HG03571 (cell line): ENCODE results near the gene ITIH4.
"Not testable (repeated sequence)": the region's sequence is repeated elsewhere in the genome, so short reads cannot be mapped to it uniquely, and the experiment has no call there.

ENCODE experiments used
- ATAC-seq: cut with Tn5 transposase; IDR thresholded peaks from one replicate; pipeline ENCODE4 v1.9.1; 2021; ENCODE audit not compliant: unreplicated experiment

ITIH4 gene

GRCh38 chr3:52787246-52787645 lies 43.2 kb downstream of the ITIH4 start:
- ATAC-seq = no peak

DNA sequence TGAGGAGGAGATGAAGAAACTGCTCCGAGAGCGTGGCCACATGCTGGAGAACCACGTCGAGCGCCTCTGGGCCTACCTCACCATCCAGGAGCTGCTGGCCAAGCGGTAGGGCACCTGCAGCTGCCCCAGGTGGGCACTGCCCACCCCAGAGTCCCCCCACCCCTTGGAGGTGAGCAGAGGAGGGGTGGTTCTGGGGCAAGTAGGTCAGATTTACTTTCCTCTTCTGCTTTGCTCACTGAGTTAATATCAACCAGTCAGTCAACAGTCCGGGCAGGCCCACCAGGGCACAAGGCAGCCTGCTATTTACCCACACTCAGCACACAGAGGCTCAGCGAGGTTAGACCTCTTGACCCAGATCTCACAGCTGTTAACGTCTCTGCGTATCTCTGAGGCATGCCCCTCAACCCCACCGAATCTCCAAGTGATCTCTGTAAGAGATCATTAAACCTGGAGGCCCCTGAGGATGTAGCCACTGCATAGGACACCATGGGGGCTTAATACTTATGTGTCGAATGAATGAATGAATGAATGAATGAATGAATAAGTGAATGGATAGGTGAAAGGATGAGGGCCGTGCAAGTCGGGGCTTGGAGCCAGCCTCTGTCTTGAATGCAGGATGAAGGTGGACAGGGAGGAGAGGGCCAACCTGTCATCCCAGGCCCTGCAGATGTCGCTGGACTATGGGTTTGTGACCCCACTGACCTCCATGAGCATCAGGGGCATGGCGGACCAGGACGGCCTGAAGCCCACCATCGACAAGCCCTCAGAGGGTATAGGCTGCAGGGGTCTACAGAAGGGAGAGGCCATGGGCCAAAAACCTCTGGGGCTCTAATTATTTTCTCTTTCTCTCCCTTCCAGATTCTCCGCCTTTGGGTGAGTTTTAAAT lies 43.9 kb downstream of the ITIH4 start:
- no peak for ATAC-seq

GRCh38 chr3:52784931-52785590 lies 45.4 kb downstream of the ITIH4 start:
- no peak for ATAC-seq

DNA sequence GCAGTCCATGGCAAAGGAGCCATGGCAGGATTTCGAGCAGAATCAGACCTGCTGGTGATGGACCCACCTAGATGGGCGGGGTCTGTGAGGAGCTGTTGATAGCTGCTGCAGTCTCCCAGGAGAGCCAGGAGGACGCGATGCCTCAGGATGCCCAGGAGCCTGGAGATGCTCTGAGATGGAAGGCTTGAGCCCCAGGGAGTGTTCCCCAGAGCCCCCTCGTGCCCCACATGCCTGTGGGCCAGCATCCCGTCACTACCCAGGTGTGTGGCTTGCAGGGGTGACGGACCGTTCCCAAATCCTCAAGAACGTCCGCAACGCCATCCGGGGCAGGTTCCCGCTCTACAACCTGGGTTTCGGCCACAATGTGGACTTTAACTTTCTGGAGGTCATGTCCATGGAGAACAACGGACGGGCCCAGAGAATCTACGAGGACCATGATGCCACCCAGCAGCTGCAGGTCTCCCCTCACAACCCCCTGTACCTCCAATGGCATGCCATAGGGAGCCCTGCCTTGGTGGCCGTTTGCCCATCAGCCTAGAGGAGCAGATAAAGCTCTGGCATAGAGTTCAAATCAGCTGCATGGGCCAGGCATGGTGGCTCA lies 46.4 kb downstream of the ITIH4 start:
- ATAC-seq = no peak

DNA sequence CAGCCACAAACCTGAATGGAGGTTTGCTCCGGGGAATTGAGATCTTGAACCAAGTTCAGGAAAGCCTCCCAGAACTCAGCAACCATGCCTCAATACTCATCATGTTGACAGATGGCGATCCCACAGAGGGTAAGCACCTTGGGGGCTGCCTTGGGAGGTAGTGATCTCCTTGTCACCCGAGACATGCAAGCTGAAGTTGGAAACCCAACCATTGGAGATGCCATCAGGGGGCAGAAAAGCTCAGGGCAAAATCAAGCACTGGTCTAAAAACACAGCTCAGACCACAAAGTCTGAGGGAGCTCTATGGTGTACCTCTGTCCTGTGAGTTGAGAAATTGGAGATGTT lies 47.3 kb downstream of the ITIH4 start:
- ATAC-seq = no peak

DNA sequence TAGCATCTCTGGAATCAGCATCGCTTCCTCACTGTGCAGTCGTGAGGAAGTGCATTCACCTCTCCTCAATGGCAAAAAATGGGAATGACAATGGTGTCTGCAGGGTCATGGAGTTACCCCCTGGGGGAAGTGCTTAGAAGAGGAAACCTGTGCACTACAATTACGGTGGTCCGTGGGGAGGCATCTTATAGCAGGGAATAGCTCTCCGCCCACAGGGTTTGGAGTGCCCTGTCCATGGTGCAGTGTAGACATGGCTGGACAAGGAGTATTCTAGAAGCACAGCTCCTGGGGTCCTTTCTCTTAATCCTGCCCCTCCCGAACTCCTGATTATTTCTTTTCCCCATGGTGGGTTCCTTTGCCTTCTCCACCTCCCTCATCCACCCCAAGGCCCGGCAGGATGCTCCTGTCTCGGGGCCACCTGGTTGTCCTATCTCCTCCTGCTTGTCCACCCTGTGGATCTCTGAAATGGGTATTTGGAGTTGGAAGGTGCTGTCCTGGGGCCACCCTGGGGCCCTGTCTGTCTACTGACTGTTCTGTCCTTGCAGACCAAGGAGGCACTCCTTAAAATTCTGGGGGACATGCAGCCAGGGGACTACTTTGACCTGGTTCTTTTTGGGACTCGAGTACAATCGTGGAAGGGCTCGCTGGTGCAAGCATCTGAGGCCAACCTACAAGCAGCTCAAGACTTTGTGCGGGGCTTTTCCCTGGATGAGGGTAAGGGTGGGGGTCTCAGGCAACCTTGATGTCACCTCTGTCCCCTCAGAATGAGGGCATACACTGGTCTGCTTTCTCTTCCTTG lies 47.9 kb downstream of the ITIH4 start:
- no peak for ATAC-seq

GRCh38 chr3:52781741-52782140 lies 48.7 kb downstream of the ITIH4 start:
- no peak for ATAC-seq

DNA sequence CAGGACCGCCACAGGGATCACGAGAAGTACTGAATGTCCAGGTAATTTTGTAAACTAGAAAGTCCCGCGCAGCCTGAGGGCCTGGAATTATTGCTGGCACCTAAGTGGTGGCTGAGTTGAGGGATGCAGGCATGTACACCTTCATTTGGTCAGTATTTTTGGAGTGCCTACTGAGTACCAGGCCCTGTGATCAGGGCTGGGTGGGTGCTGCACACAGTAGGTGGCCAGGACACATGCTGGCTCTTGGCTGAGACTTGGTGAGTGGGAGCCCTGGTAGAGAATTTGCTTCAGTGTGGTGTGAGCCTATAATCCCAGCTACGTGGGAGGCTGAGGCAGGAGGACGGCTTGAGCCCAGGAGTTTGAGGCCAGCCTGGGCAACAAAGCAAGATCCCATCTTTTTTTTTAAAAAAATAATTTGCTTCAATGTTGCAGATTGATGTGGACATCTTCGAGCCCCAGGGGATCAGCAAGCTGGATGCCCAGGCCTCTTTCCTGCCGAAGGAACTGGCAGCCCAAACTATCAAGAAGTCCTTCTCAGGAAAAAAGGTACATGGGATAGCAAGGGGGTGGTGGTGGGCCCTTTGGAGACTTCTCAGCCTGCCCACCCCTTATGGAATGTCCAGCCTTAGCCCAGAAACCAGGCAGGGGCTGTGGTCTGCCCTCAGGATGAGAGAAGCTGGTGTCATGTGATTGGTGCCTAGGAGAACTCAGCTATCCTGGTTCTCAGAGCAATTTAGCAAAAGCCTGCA lies 50.5 kb downstream of the ITIH4 start:
- ATAC-seq = no peak

GRCh38 chr3:52779011-52779836 lies 51.2 kb downstream of the ITIH4 start:
- ATAC-seq = no peak

DNA sequence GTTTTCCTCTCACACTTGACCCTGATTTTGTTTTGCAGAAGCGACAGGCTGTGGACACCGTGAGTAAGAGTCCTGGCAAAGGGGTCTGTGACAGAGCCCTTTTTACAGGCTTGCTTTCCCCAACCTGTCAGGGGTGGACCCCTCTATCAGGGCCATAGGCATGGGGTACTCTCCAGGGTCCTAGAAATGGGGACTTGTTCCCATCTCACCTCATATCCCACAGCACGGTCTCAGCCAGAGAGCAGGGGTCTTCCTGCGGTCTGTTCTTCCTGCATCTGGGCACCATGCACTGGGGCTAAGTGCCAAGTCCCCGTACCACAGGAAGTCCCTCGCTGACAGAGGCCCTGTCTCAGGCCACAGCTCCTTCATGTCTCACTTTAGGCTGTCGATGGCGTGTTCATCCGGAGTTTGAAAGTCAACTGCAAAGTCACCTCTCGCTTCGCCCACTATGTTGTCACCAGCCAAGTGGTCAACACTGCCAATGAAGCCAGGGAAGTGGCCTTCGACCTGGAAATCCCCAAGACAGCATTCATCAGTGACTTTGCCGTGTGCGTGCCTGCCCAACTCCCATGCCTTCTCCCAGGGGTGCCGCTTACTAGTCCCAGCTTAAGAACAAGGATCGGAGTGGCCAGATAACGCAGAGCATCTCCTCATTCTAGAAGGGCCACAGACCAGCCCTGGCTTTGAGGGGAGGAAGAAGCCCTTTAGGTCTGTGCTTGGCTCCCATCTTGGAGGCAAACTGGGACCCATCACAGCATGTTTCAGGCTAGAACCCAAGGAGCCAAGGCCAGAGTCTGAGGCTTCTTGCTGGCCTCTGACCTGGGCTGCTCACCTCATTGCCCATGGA lies 52.3 kb downstream of the ITIH4 start:
- no peak for ATAC-seq

DNA sequence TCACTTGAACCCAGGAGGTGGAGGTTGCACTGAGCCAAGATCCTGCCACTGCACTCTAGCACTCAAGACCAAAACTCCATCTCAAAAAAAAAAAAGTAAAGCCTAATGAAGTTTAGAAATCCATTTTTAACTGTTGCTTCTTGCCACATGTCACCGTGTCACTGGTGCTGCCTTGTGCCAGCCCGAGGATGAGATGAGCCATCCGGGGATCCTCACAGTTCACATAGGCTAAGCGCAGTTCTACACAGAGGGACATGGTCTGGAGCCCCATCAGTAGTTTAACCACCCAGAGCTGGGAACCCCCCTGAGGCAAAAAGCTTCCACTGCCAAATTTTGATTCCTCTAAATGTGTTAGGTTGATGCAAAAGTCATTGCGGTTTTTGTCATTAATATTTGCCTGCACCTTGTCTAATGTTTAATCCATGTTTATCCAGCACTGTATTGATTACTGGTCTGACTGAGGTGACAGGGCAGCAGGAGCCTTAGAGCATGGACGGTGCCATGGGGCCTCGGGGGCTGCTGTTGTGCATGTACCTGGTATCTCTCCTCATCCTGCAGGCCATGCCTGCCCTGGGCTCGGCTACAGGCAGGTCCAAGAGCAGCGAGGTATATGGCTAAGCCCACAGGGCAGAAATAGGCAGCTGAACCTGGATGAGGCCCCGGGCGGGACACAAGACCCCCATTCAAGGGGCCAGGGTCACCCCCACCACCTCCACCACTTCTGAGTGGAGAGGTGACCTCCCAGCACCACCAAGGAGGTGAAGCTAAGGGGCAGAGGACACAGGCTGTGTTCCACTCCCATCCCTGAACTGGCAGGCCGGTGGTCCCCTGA lies 53.1 kb downstream of the ITIH4 start, which contains the start of gene ITIH1:
Gene ITIH1 (plus strand): TSS at position 473 of the 832 bp plus-strand sequence. CDS start 17 bp downstream, at position 490.
- no peak for ATAC-seq

- not testable (repeated sequence) for ATAC-seq
Observed at GRCh38 chr3:52776486-52776885, 54.0 kb downstream of the ITIH4 start.

DNA sequence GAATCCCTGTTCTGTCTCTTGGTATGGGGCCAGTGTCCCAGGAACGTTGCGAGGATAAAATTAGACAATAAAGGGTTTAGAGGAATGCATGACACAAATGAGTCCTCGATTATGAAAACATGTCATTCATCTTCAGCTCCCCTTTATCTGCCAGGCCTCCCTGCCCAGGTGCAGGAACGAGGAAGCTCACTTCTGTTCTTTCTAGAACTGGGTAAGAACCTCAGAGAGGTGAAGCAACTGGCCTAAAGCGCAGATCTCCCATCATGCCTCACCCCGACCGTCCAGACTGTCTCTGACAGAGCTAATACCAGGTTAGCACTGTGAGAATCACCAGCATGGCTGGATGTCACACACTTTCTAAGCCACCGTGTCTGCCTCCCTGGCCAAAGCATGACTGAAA lies 54.6 kb downstream of the ITIH4 start:
- no peak for ATAC-seq

GRCh38 chr3:52774901-52775864 lies 55.3 kb downstream of the ITIH4 start:
- no peak for ATAC-seq

GRCh38 chr3:52774066-52774713 lies 56.3 kb downstream of the ITIH4 start:
- no peak for ATAC-seq
